ENCODE results near the gene AGO3. TPM values are rescaled to one million over a fixed set of nuclear protein-coding genes. Genes with fewer than 3 reads are reported as not detected.

The AGO3 gene
- total RNA-seq = 4.7 and 14.1 TPM in 2 replicates

GRCh38 chr1:35930593-35931445 is at the start of gene AGO3:
TSS of gene AGO3 (plus strand) at chr1:35931105. CDS start at chr1:35931427, 322 bp downstream.

GRCh38 chr1:35882945-35883634 is 47.8 kb upstream of the AGO3 start, which contains the start of gene AGO1:
TSS of gene AGO1 (plus strand) at chr1:35883209. CDS start at chr1:35883422, 213 bp downstream.

GRCh38 chr1:36083635-36084496 is 153.0 kb downstream of the AGO3 start, which contains the start of gene TEKT2:
TSS of gene TEKT2 (plus strand) at chr1:36084094. CDS start at chr1:36084922, 828 bp downstream.

GRCh38 chr1:36088577-36089392 is 157.9 kb downstream of the AGO3 start, which contains the start of gene ADPRS:
TSS of gene ADPRS (plus strand) at chr1:36088892. CDS start at chr1:36088905, 13 bp downstream.

Other genes with a start within 250 kb of the AGO3 start
- 10.5 and 12.5 TPM in 2 replicates for gene C1orf216, start 212.2 kb upstream of the AGO3 start, total RNA-seq
- 1.6 and 2.3 TPM in 2 replicates for gene CLSPN, start 161.1 kb upstream of the AGO3 start, total RNA-seq
- gene AGO4, start 123.1 kb upstream of the AGO3 start, total RNA-seq = 4.1 and 5.1 TPM in 2 replicates
- gene AGO1, start 47.9 kb upstream of the AGO3 start, total RNA-seq = 7.6 and 16.2 TPM in 2 replicates
- 0.90 TPM in 1 of 2 replicates, not detected in the other for gene TEKT2, start 153.0 kb downstream of the AGO3 start, total RNA-seq
- 36.1 and 40.6 TPM in 2 replicates for gene ADPRS, start 157.8 kb downstream of the AGO3 start, total RNA-seq
- 1.4 and 1.5 TPM in 2 replicates for gene COL8A2, start 194.1 kb downstream of the AGO3 start, total RNA-seq
- 74.9 and 95.9 TPM in 2 replicates for gene TRAPPC3, start 218.4 kb downstream of the AGO3 start, total RNA-seq
- gene MAP7D1, start 225.1 kb downstream of the AGO3 start, total RNA-seq = 117 and 192 TPM in 2 replicates

Measured in cardiac atrium fibroblast (primary cell).